Lower leg skin (tissue), 4 donors: ENCODE data around the gene IGFN1. TPM values are rescaled to one million over a fixed set of nuclear protein-coding genes. Genes with fewer than 3 reads are reported as not detected.

ENCODE experiments used
- DNase-seq, 2 donors: peaks; one replicate each; pipeline ENCODE4 v3.0.0-alpha.2; 2019; ENCODE audit warnings: low spot score in 2 of 2
- H3K4me3 ChIP-seq: fragments of 200-600 bp; sonication (generic); 2 replicates; pipeline ENCODE4 v1.5.1; 2017; ENCODE audit warnings: mild to moderate bottlenecking, low read depth; ENCODE audit not compliant: poor library complexity, severe bottlenecking
- CTCF ChIP-seq, 3 donors: fragments of 450-650 bp; IDR thresholded peaks; one replicate each; pipeline ENCODE4 v1.5.1; 2016; ENCODE audit warnings: antibody characterized with exemption in 3 of 3, mild to moderate bottlenecking in 3 of 3, moderate library complexity in 2 of 3
- POLR2A ChIP-seq, 2 donors: fragments of 450-650 bp; IDR thresholded peaks; one replicate each; pipeline ENCODE4 v1.6.1; 2016 to 2017; ENCODE audit warnings: antibody characterized with exemption in 2 of 2, mild to moderate bottlenecking in 1 of 2, moderate library complexity in 1 of 2
- WGBS, 2 donors: methylation state at CpG; one replicate each; pipeline ENCODE4 v1.1.5; 2018; 5-methylcytosine and 5-hydroxymethylcytosine counted together
- intact Hi-C: fragments of 100-400 bp; cut with DNase I; formaldehyde crosslinking; loops from one replicate; pipeline ENCODE4 v1.15.0; 2023; ENCODE audit warnings: low total_unique reads
- total RNA-seq, 4 donors: library from RNA; depleted of rRNA; stranded (reverse); fragments of >200 nt; gene quantifications; one replicate each; pipeline ENCODE4 v1.1.0, GENCODE V29; 2016

IGFN1 gene
- total RNA-seq, 4 donors from 2014 or later: 0.32 TPM; not detected in 3

DNA sequence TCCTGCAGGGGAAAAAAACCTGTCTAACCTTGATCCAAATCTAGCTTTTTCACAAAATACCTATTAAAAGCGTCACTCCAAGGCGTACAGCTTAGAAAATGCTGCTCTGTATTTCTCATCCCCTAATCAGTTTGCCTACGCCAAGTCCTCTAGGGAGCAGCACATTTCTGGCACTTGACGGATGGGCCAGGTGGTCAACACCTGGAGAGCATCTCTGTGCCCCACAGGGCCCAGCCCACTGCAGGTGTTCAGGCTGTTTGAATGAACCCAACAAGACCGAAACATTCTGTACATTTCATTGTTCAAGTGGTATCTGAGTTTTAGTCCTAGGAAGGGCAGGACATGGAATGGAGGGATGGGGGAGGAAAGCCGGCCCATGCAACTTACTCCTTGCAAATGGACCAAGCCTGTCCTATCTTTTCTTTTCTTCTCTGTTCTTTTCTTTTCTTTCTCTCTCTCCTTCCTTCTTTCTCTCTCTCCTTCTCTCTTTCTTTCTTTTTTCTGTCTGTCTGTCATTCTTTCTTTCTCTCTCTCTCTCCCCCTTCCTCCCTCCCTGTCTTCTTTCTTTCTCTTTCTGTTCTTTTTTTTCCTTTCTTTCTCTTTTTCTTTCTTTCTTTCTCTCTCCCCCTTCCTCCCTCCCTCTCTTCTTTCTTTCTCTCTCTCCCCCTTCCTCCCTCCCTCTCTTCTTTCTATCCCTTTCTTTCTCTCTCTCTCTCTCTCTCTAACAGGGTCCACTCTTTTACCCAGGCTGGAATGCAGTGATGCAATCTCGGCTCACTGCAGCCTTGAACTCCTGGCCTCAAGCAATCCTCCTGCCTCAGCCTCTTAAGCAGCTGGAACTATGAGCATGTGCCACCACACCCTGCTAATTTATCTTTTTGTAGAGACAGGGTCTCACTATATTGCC, 29.1 kb downstream of the IGFN1 start:
- 87 to 93% methylated on average over 7 of the region's 7 CpGs for WGBS, 2 donors
- intact Hi-C loops: no loop called here
- H3K4me3 ChIP-seq: no peak overlapping the region
- peak in 1 of 2 donors; percentile 66 for DNase-seq
- TF ChIP-seq POLR2A (IDR thresholded peaks at IDR 0.05): no peak
- TF ChIP-seq CTCF (IDR thresholded peaks at IDR 0.05): no peak

DNA sequence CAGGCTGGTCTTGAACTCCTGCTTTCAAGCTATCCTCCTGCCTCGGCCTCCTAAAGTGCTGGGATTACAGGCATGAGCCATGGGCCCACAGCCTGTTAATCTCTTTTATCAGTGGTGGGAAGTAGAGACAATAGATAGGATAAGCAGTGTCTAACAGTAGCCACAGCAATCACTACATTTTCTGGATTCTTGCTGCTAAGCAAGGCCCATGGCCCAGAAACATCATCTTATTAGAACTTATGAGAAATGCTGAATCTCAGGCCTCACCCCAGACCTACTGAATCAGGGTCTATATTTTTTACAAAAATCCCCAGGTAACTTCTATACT, 29.7 kb downstream of the IGFN1 start:
- 95 to 100% methylated on average over 1 of the region's 1 CpG for WGBS, 2 donors
- intact Hi-C loops: no loop called here
- peak in 1 of 2 donors; percentile 8 for DNase-seq
- no peak overlapping the region for H3K4me3 ChIP-seq
- TF ChIP-seq POLR2A (IDR thresholded peaks at IDR 0.05) (no peak), CTCF (IDR thresholded peaks at IDR 0.05) (no peak)

DNA sequence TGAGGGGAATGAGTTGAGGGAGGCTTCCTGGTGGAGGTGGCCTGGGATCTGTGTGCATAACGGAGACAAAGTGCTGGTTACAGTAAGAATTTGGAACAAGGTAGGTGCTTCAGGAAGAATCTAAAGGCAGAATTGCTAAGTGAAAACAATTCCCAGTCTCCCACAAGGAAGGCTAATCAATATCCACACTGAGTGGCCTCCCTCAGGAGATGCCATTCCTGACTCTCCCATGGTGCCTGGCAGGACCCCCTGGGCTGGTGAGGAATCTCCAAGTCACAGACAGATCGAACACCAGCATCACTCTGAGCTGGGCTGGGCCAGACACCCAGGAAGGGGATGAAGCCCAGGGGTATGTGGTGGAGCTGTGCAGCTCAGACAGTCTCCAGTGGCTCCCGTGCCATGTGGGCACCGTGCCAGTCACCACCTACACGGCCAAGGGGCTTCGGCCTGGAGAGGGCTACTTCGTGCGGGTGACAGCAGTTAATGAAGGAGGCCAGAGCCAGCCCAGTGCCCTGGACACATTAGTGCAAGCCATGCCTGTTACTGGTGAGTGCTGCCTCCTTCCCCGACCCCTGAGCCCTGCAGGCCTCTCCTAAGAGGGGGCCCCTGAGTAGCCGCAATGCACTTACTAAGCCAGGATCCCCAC, 30.7 kb downstream of the IGFN1 start:
- DNase-seq: peak in 1 of 2 donors; percentile 80
- intact Hi-C loops: no loop called here
- H3K4me3 ChIP-seq: no peak overlapping the region
- no peak for TF ChIP-seq POLR2A (IDR thresholded peaks at IDR 0.05)
- no peak for TF ChIP-seq CTCF (IDR thresholded peaks at IDR 0.05)
- 72 to 87% methylated on average over 4 to 10 of the region's 10 CpGs for WGBS, 2 donors

DNA sequence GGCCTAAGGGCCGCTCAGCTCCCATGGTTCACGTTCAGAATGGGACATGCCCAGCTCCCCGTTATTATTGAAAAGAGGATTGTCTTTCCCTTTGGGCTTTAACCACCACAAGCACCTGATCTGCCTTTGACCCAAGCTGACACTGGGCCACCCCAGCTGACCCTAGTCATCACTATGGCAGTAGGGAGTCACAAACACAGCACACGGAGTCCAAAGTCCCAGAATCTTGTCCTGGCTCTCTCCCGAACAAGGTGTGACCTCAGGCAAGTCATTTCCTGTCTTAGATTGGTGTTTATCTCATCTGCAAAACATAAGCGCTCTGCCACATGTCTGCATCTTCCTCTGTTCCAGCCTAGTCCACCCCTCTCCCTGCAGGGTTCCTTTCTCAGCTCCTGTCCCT, 31.5 kb downstream of the IGFN1 start:
- H3K4me3 ChIP-seq: no peak overlapping the region
- DNase-seq: peak in 1 of 2 donors; percentile 37
- TF ChIP-seq CTCF (IDR thresholded peaks at IDR 0.05) (no peak), POLR2A (IDR thresholded peaks at IDR 0.05) (no peak)
- intact Hi-C loops: no loop called here
- WGBS, 2 donors: 69 to 74% methylated on average over 6 of the region's 6 CpGs

- peak in 1 of 2 donors; percentile 54 for DNase-seq
- TF ChIP-seq CTCF (IDR thresholded peaks at IDR 0.05) (no peak), POLR2A (IDR thresholded peaks at IDR 0.05) (no peak)
- intact Hi-C loops: no loop called here
- H3K4me3 ChIP-seq: no peak overlapping the region
- 91 to 95% methylated on average over 16 to 17 of the region's 17 CpGs for WGBS, 2 donors
Observed at GRCh38 chr1:201223852-201224665, 33.4 kb downstream of the IGFN1 start.
